ENCODE measurements around the gene EID3. TPM values are rescaled to one million over a fixed set of nuclear protein-coding genes. Genes with fewer than 3 reads are reported as not detected.

The EID3 gene
- polyA plus RNA-seq, 3 donors, result 0.64 to 1.0 (median 0.65) TPM

DNA sequence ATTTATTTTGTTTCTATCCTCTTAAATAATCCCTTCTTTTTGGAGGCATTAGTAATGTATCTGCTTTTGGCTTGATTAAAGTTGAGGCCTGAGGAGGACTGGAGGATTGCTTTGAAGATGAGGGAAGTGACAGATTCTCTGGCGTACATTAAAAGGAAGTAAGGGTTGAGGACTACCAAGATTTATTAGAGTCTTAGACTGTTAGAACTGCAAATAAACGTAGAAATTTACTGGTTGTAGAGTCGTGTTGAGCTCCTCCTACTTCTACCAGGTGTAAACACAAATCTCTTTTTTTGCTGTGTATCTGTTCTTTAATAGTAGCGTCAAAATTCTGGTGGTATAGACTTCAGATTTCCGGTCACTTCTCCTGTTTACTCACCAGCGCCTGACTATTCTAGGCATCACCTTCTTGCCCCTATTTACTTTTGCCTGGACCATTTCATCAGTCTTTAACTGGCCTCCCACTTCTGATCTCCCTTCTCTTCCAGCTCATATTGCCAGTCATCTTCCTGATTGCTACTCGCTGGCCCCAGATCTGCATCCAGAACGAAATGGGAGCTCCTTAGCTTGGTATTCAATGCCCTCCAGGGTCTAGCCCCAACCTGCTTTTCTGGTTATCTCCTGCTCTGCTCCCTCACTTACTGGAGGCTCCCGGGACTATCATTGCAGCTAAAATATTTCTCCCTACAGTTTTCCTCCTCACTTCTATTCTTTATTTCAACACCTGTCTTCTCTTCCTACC, 8.4 kb upstream of the EID3 start:
- peaks cover 0 to 2% (median 0%) of the 10 kb centered on the region in 7 donors for H3K9me3 Mint-ChIP-seq

DNA sequence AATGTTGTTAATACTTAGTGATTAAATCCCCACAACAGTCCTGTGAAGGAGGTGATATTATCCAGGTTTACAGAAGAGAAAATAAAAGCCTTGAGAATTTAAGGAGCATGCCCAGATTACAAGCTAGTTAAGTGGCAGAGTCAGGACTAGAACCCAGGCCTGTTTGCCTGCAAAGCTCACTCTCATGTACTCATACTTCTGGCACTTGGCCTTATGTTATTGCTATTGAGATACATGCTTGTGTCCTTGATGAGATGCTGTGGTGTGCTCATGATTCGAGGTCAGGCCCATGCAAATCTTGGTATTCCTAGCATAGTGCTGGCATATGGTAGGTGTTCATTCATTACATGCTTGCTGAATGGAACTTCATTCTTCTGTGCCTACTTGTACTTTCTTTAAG, 7.6 kb upstream of the EID3 start:
- no peak overlapping the region for H2AFZ ChIP-seq (ENCODE audit: insufficient read depth, low read depth, low read length, poor library complexity, severe bottlenecking)
- no peak for TF ChIP-seq CTCF (IDR thresholded peaks at IDR 0.05)
- Mint-ChIP-seq H3K27ac (no peak overlapping the region), H3K27me3 (ENCODE audit: low read depth in 3 of 3) (no peaks in the 10 kb centered on the region), H3K4me1 (peaks cover 27% of the 10 kb centered on the region), H3K9me3 (peaks cover 0 to 2% (median 0%) of the 10 kb centered on the region in 7 donors), H3K4me3 (no peak overlapping the region), H3K36me3 (peaks cover 32 to 74% of the 10 kb centered on the region in 2 donors)
- peaks cover 5 to 12% of the 10 kb centered on the region in 2 donors for H3K4me1 ChIP-seq (ENCODE audit: control insufficient read depth in 1 of 2, insufficient read depth in 2 of 2, low read length in 2 of 2)
- H4K20me1 ChIP-seq (ENCODE audit: insufficient read depth, low read length), result peaks cover 93% of the 10 kb centered on the region
- intact Hi-C loops (cut with micrococcal nuclease), result loop anchor here in 1 of 2 donors (5.0 kb wide), 1 partner anchor 79 kb away; the partner anchor contains the start of gene TXNRD1
- no peak overlapping the region for H3K4me3 ChIP-seq (replicated peaks in 1 of 3; ENCODE audit: low read depth in 2 of 3, low read length in 3 of 3)
- no peaks in the 10 kb centered on the region for H3K27me3 ChIP-seq (ENCODE audit: control insufficient read depth in 2 of 2, insufficient read depth in 2 of 2, low read length in 2 of 2)
- WGBS (ENCODE audit: insufficient coverage), result no CpG with 5 or more reads among the region's 1 CpG
- no peak overlapping the region for H3K4me2 ChIP-seq (replicated peaks; ENCODE audit: extremely low read depth, low read length, poor library complexity, severe bottlenecking)
- H3K9ac ChIP-seq (ENCODE audit: insufficient read depth, low read length, poor library complexity, severe bottlenecking), result no peak overlapping the region
- H3K27ac ChIP-seq (ENCODE audit: low read depth in 1 of 2, low read length in 2 of 2), result peak overlapping the region in 1 of 2 donors; percentile 70
- no peaks in the 10 kb centered on the region for H3K9me3 ChIP-seq (replicated peaks in 1 of 2; ENCODE audit: control insufficient read depth in 1 of 2, insufficient read depth in 1 of 2, low read length in 2 of 2)
- no peak for DNase-seq
- H3K79me2 ChIP-seq (ENCODE audit: insufficient read depth, low read length), result peaks cover 89% of the 10 kb centered on the region
- peaks cover 22 to 73% of the 10 kb centered on the region in 2 donors for H3K36me3 ChIP-seq (replicated peaks in 1 of 2; ENCODE audit: control insufficient read depth in 1 of 2, insufficient read depth in 2 of 2, low read length in 2 of 2)

More for the DNA sequence above, 8.4 kb upstream of the EID3 start:
- Histone ChIP-seq H3K27me3 (ENCODE audit: control insufficient read depth in 2 of 2, insufficient read depth in 2 of 2, low read length in 2 of 2) (no peaks in the 10 kb centered on the region), H3K9ac (ENCODE audit: insufficient read depth, low read length, poor library complexity, severe bottlenecking) (no peak overlapping the region), H3K4me3 (replicated peaks in 1 of 3; ENCODE audit: low read depth in 2 of 3, low read length in 3 of 3) (no peak overlapping the region), H3K79me2 (ENCODE audit: insufficient read depth, low read length) (peaks cover 89% of the 10 kb centered on the region), H3K27ac (ENCODE audit: low read depth in 1 of 2, low read length in 2 of 2) (peak overlapping the region in 1 of 2 donors; percentile 70), H3K4me2 (replicated peaks; ENCODE audit: extremely low read depth, low read length, poor library complexity, severe bottlenecking) (no peak overlapping the region), H2AFZ (ENCODE audit: insufficient read depth, low read depth, low read length, poor library complexity, severe bottlenecking) (no peak overlapping the region), H3K9me3 (replicated peaks in 1 of 2; ENCODE audit: control insufficient read depth in 1 of 2, insufficient read depth in 1 of 2, low read length in 2 of 2) (no peaks in the 10 kb centered on the region), H4K20me1 (ENCODE audit: insufficient read depth, low read length) (peaks cover 87% of the 10 kb centered on the region), H3K36me3 (replicated peaks in 1 of 2; ENCODE audit: control insufficient read depth in 1 of 2, insufficient read depth in 2 of 2, low read length in 2 of 2) (peaks cover 22 to 75% of the 10 kb centered on the region in 2 donors), H3K4me1 (ENCODE audit: control insufficient read depth in 1 of 2, insufficient read depth in 2 of 2, low read length in 2 of 2) (peaks cover 5% of the 10 kb centered on the region in 2 donors)
- peaks cover 35 to 74% of the 10 kb centered on the region in 2 donors for H3K36me3 Mint-ChIP-seq
- no peaks in the 10 kb centered on the region for H3K27me3 Mint-ChIP-seq (ENCODE audit: low read depth in 3 of 3)
- DNase-seq, result no peak
- H3K4me1 Mint-ChIP-seq, result peaks cover 22% of the 10 kb centered on the region
- intact Hi-C loops (cut with micrococcal nuclease), result loop anchor here in 1 of 2 donors (5.0 kb wide), 1 partner anchor 78 kb away; the partner anchor contains the start of gene TXNRD1
- peak overlapping the region in 4 of 7 donors; percentile 35 to 79 (median 71) for H3K27ac Mint-ChIP-seq
- 90% methylated on average over 5 of the region's 9 CpGs for WGBS (ENCODE audit: insufficient coverage)
- no peak overlapping the region for H3K4me3 Mint-ChIP-seq
- TF ChIP-seq CTCF (IDR thresholded peaks at IDR 0.05), result no peak
